ENCODE data around the gene SLC38A6. TPM values are rescaled to one million over a fixed set of nuclear protein-coding genes. Genes with fewer than 3 reads are reported as not detected.

SLC38A6 gene
- total and polyA plus RNA-seq, 9 of the 15 experiments (the other 6 are each of a cell fraction or from before 2014, with no cell fraction given), result 9.8 to 40.3 (median 17.6) TPM

- TF ChIP-seq NCOA6 (IDR thresholded peaks at IDR 0.05), result no peak
These were observed 47.0 kb upstream of the SLC38A6 start (continued) for GRCh38 chr14:60933920-60934655.

GRCh38 chr14:60935319-60935718, 45.7 kb upstream of the SLC38A6 start:
- Histone ChIP-seq H3K4me2 (ENCODE audit: insufficient read depth, low read length) (no peak overlapping the region), H3K79me2 (ENCODE audit: control insufficient read depth, insufficient read depth, low read length) (no peaks in the 10 kb centered on the region), H3K27me3 (ENCODE audit: control insufficient read depth in 2 of 2, insufficient read depth in 2 of 2, low read length in 2 of 2) (no peaks in the 10 kb centered on the region), H3K9me3 (replicated peaks; ENCODE audit: control insufficient read depth, insufficient read depth, low read depth, low read length) (peaks cover 5% of the 10 kb centered on the region), H3K9me1 (ENCODE audit: control insufficient read depth, insufficient read depth, low read length) (no peaks in the 10 kb centered on the region), H3K27ac (ENCODE audit: extremely low read depth, low read depth, low read length) (no peak overlapping the region), H3K36me3 (ENCODE audit: control insufficient read depth, insufficient read depth, low read length) (no peaks in the 10 kb centered on the region), H3K9ac (ENCODE audit: insufficient read depth in 1 of 2, low read depth in 2 of 2, low read length in 2 of 2) (no peak overlapping the region), H2AFZ (ENCODE audit: low read depth, low read length) (no peak overlapping the region), H3K4me1 (replicated peaks in 1 of 2; ENCODE audit: control insufficient read depth in 2 of 2, insufficient read depth in 2 of 2, low read length in 2 of 2) (peaks cover 0 to 6% of the 10 kb centered on the region in 2 experiments; a peak in 2 of 5 replicates), H4K20me1 (replicated peaks; ENCODE audit: control insufficient read depth, insufficient read depth, low read length) (no peaks in the 10 kb centered on the region), H3K4me3 (no peak overlapping the region)
- in situ Hi-C loops (cut with MboI), result no loop called here
- ChIA-PET CTCF (ENCODE audit: low intra/inter-chr PET ratio) (no interaction called here), POLR2A (no interaction called here)
- BruUV-seq (replicated peaks), result no TSS peak
- no peak for ATAC-seq
- no peak for FAIRE-seq
- TF ChIP-seq TFAM (CRISPR knock-in tag; conservative IDR thresholded peaks at IDR 0.05) (no peak), HCFC1 (IDR thresholded peaks at IDR 0.05; ENCODE audit: low read depth, low read length) (no peak), THRAP3 (IDR thresholded peaks at IDR 0.05; ENCODE audit: borderline replicate concordance) (no peak), HNRNPUL1 (IDR thresholded peaks at IDR 0.05; ENCODE audit: low read length) (no peak), NONO (IDR thresholded peaks at IDR 0.05; ENCODE audit: low read depth in 2 of 2, low read length in 1 of 2) (no peak), GABPA (tag; conservative IDR thresholded peaks at IDR 0.05; ENCODE audit: low read depth) (no peak), PRPF4 (IDR thresholded peaks at IDR 0.05; ENCODE audit: insufficient read depth, low read depth, low read length, poor library complexity, severe bottlenecking) (no peak), EGR1 (conservative IDR thresholded peaks at IDR 0.05) (no peak), ZZZ3 (IDR thresholded peaks at IDR 0.05) (no peak), ZNF140 (CRISPR knock-in tag; IDR thresholded peaks at IDR 0.05) (no peak)
- TF ChIP-seq, protein P1, sequence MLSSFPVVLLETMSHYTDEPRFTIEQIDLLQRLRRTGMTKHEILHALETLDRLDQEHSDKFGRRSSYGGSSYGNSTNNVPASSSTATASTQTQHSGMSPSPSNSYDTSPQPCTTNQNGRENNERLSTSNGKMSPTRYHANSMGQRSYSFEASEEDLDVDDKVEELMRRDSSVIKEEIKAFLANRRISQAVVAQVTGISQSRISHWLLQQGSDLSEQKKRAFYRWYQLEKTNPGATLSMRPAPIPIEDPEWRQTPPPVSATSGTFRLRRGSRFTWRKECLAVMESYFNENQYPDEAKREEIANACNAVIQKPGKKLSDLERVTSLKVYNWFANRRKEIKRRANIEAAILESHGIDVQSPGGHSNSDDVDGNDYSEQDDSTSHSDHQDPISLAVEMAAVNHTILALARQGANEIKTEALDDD (IDR thresholded peaks at IDR 0.05), result no peak
- TF ChIP-seq, protein P2, sequence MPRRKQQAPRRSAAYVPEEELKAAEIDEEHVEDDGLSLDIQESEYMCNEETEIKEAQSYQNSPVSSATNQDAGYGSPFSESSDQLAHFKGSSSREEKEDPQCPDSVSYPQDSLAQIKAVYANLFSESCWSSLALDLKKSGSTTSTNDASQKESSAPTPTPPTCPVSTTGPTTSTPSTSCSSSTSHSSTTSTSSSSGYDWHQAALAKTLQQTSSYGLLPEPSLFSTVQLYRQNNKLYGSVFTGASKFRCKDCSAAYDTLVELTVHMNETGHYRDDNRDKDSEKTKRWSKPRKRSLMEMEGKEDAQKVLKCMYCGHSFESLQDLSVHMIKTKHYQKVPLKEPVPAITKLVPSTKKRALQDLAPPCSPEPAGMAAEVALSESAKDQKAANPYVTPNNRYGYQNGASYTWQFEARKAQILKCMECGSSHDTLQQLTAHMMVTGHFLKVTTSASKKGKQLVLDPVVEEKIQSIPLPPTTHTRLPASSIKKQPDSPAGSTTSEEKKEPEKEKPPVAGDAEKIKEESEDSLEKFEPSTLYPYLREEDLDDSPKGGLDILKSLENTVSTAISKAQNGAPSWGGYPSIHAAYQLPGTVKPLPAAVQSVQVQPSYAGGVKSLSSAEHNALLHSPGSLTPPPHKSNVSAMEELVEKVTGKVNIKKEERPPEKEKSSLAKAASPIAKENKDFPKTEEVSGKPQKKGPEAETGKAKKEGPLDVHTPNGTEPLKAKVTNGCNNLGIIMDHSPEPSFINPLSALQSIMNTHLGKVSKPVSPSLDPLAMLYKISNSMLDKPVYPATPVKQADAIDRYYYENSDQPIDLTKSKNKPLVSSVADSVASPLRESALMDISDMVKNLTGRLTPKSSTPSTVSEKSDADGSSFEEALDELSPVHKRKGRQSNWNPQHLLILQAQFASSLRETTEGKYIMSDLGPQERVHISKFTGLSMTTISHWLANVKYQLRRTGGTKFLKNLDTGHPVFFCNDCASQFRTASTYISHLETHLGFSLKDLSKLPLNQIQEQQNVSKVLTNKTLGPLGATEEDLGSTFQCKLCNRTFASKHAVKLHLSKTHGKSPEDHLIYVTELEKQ (CRISPR knock-in tag; IDR thresholded peaks at IDR 0.05), result no peak
- no peak for DNase-seq (ENCODE audit: extremely low read depth in 1 of 4, low spot score in 3 of 4)
- intact Hi-C loops (cut with micrococcal nuclease), result no loop called here

Data from K562 (cell line).